GM19240 (cell line): ENCODE data around the gene CFAP46.
"Not testable (repeated sequence)": the region's sequence is repeated elsewhere in the genome, so short reads cannot be mapped to it uniquely, and the experiment has no call there.

ENCODE experiments used
- DNase-seq: peaks from one replicate; pipeline ENCODE4 v3.0.0; 2011; ENCODE audit warnings: low spot score; ENCODE audit not compliant: insufficient read length

CFAP46 gene

DNA sequence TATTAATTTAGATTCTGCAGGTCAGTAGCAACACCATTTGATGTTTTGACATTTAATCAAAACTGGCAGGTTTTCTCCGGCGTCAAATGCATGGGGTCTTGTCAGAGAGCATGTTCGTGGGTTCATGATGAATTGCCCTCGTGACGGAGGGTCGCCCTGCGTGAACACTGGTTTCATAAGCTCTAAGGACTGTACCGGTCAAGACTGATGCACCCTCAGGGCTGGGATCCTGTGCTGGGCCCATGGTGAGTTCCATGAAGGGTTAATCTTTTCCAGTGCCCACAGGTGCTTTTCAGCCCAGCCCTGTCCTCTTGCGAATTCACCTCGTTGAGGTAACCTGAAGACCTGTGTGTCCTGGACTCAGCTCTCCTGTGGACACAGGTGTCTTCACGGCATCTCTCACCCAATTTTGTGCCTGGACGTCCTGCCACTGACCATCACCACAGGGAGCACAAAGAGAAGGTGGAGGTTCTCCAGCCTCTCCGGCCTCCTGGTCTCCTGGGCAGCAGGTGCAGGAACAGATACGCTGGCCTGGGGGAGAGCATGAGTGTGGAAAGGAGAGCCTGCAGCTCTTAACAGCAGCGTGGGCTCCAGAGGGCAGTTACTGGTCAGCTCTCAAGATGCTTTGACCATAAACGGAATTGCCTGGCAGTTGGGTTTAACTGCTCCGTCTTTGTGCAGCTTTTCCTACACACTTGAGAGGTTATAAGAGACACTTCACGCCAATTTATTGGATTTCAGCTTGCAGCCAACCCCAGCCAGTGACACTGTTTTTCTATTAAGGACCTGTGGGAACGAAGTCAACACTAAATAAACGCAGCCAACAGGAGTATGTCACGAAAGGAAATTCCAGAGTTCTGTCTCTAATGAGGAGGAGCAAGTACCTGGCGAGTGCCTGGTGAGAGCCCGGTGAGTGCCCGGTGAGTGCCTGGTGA, 37.4 kb upstream of the CFAP46 start:
- DNase-seq = no peak

DNA sequence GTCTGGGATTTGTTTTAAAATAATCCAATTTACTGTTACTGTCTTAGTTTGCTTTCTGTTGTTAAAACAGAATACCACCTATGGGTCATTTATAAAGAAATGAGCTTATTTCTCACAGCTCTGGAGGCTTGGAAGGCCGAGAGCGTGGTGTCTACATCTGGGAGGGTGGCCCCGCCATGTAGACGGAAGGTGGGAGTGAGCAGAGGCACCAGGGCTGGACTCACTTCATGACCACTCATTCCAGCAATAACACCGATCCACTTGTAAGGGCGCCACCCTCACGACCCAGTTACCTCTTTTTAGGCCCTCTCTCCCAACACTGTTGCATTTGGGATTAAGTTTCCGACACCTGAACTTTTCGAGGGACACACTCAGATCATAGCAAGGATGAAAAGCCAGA, 36.2 kb upstream of the CFAP46 start:
- DNase-seq = no peak

DNA sequence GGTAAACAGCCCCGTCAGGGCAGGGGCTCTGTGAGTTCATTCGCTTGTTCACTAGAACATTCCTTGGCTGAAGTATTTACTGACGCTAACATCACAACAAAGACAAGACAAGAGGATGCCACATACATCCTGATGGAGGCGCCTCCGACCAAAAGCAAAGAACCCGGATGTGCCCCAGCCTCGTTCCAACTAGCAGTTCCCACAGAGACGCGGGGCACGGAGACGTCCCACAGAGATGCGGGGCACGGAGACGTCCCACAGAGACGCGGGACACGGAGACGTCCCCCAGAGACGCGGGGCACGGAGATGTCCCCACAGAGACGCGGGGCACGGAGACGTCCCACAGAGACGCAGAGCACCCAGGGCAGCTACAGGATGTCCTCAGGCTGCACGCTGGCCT, 35.4 kb upstream of the CFAP46 start:
- no peak for DNase-seq

DNA sequence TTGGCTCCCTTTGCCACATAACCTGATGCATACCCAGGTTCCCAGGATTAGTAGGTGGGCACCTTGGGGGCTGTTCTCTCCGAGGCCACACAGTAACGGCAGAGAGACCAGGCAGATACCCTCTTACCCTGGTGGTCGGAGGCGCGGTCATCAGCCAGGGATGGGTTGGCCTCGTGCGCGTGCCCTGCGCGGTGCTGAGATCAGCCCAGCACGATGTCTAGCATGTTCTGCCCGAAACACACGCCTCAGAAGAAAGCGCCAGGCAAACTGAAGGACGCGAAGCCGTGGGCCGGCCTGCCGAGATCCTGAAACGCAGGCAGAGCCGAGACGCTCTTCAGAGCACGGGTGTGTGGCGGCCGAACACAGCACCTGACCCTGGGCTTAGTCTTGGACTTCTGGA, 34.7 kb upstream of the CFAP46 start:
- no peak for DNase-seq

DNA sequence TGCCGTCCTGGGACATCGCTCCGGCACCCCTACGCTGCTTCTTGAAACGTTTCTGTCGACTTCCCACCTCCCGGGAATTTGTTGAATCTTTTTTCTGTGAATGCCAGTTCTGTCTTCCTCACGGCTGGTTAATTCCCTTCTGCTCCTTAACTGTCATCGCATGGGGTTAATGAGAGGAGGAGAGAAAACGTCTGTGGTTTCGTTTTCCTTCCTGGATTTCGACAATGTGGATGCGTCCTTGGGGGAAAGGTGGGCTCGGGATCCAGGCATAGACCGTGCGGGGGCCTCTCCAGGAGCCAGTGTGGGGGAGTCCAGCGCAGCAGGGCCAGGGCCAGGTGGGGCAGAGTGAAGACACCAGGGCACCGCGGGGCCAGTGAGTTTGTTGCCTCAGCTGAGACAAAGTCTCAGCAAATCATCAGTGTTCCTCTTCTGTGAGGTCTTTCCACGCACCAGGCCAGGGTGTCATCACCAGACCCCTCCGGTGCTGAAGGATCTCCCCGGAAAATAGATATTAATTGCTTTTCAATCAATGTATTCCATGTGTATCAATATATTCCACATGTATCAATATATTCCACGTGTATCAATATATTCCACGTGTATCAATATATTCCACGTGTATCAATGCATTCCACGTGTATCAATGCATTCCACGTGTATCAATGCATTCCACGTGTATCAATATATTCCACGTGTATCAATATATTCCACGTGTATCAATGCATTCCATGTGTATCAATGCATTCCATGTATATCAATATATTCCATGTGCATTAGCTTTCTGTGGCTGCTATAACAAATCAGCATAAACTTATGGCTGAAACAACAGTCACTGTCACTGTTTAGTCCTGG, 33.7 kb upstream of the CFAP46 start:
- no peak for DNase-seq

DNA sequence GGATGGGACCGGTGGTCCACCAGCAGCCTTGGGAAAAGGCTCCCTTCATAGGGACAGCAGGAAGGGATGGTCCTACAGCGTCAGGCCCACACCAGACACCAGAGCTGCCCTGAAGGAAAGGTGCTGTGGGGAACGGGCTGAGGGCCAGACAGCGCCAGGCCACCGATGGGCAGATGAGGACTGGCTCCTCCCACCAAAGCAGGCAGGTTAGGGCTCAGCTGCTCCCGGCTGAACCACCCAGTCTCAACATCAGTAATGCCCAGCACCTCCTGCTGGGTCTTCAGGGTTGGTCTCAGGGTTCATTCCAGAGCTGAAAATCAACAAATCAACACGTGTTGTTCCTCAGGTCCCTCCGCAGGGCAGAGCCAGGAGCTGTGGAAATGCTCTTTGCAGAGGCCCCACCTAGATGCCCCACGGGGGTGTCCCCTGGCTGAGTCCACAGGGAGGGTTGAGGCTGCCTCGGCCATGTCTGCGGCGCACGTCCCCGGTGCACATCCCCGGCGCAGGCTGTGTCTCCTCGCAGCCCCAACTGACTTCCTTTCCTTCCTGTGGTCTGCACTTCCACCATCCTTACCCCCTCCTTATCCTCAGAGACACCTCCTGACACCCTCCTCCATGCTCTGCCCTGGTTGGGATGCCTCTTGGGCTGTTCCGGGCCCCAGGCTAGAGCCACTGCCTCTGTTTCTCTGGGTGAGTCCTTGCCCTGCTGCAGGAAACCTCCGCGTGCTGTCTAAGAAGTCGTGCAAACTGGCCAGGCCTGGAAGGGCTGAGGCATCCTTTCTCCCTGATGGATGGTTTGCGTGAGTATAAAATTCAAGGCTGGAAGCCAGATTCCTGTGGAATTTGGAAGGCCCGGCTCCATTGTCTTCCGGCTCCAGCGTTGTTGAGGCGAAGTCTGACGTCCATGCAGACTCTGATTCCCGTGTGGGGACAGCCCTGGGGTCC, 32.8 kb upstream of the CFAP46 start:
- no peak for DNase-seq

DNA sequence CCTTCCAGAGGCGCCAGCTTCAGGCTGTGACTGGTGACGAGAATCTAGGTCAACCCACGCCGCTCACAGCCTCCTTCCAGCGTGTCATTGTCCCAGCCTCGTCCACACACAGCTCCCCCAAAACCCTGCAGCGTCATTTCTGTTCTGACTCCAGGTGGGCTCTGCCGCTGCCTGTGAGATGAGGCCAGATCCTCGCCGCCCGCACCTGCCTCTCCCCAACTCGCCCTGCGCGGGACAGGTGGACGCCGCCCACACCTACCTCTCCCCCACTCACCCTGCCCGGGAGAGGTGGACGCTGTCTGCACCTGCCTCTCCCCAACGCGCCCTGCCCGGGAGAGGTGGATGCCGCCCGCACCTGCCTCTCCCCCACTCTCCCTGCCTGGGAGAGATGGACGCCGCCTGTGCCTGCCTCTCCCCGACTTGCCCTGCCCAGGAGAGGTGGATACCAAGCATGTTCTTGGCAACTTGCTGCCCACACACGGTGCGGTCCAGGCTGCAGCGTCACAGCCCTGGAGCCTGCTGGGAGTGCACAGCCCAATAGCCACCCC, 32.0 kb upstream of the CFAP46 start:
- no peak for DNase-seq

DNA sequence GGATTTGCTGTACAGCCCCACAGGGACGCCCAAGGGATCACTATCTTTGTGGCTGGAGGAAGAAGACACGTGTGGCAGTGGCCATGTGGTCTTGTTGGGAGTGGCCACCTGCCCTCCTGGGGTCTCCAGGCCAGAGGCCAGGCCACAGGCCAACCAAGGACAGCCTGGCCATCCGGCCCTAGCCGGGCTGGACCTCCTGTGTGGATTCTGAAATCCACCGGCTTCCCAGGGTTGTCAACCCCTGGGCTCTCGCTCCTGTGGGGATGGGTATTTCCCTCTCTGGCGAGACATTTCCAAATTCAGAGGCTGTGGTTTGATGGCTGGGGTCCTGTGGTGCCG, 31.5 kb upstream of the CFAP46 start:
- no peak for DNase-seq

DNA sequence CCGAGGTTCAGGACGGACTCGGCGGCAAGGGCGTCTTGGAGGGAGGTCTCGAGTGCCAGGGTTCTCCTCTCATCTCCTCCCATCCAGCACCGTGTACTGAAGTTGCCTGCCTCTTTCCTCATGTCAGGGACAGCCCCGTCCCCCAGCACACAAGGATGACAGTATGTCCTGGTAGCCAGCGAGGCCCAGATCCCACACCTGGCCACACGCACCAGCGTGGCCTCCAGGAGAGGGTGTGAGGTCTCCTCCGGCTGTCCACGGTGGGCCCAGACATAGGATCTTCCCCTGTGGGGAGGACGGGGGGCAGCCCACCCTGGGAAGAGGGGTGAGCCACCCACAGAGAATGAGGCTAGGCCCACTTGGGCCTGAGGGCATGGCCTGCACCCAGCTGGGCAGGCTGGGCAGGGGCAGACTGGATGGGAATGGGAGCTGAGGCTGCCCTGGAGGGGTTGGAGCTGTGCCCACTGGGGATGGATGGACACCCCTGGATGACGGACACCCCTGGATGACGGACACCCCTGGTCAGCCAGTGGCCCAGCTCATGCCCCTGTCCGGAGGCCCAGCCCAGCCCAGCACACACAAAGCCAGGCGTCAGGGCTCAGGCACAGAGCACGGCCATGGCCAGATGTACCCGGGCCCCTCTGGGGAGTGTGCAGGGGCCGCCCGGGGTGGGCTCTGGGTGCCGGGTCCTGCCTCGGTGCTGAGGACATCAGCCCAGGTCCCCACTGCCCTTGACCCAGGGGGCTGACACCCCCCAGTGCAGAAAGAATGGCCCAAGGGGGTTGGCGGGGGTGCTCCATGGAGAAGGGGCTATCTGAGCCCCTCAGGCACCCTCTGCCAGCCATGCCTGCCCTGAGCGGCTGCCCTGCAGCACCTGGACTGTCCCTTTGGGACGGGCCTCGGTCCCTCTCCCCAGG, 30.9 kb upstream of the CFAP46 start:
- no peak for DNase-seq

DNA sequence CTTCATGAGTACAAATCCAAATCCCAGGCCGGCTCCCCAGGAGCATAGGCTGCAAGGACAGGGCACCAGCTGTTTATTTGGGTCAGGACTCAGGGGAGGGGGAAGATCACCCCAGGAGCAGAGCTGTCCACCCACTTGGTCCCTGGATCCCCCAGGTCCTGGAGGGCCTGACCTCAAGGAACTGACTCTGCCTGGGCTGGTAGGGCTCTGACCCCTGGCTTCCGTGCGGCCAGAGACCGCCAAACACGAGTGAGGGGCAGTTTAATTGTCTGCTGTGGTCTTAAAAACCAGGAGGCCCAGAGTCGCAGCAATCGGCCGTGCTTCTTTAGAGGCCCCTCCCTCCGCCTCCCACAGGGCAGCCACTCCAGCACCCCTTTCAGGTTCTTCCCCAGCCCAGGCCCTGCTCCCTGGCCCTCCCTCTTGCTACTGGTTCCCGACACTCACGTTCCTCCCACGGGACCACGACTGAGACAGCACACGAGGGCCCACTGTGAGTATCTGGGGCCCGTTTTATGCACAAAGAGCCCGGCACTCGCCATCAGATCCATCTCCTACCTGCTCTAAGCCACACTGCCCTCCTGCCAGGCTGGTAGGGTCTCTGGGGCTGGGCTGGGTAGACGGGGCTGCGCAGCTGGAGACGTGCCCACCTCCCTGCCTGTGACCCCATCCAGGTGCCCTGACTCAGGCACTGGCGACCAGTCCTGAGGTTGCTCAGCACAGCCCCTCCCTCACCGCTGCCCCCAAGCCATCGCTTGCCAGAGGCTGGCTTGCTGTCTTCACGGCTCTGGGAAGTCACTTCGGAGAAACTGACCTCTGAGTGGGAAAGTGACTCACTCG, 30.0 kb upstream of the CFAP46 start:
- DNase-seq = no peak

DNA sequence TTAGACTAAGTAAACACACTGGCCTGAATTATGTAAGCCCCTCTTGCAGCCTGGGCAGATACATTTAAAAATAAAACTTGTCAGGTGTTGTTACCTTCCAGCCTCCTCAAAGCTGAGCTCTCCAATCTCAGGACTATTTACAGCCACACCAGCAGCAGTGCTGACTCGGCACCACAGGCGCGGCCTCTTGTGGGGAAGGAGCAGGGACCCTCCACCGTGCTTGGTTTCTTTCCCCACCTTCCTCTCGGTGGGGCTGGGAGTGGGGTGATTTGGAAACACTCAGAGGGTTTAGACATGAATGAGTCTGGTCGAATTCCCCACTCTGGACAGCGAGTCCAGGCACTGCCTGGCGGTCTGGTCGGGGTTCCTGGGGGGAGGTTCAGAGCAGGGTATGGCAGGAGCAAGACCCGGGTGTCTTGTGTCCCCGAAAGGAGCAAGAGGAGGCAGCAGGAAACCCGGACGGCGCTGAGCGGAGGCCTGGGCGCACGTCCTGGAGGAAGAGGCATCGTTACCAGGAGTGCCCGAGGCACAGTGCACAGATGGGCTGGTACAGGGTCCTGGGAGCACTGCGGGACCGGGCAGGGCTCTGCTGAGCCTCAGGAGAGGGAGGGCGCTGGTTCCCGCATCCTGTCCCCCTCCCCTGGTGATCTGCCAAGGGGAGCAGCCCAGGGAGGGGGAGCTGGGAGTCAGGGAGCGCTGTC, 29.2 kb upstream of the CFAP46 start:
- no peak for DNase-seq

DNA sequence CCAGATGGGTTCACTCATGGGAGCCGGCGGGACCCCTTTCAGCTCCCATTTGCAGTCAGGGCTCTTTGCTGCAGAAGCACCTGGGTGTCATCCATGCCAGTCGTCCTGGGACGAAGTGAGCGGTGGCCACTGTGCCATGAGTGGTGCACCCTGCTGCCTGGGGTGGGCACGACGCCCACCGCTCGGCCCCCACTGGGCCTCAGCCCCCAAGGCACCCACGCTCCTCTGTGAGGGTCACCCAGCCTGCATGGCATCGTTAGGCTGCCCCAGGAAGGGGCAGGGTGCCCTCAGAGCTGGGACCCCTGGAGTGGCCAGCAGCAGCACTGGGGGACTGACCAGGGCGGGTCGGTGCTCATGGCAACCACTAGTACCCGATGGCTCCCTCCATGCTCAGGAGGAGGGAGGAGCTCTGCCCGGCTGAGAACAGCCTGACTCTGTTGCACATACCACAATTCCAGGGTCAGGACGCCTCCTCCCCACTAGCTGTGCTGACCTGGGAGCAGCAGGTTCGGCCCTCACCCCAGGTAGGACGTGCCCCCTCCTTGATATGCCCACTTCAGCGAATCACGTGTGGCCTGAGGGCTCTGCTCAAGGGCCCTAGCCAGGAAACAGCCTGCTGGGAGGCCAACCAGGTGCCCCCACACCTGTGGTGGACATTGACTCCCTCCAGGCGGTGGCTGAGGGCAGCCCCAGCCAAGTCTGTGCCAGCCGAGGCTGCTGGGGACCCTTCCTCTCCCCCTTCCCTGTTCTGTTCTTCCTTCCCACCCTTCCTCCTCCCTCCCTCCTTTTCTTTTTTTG, 28.5 kb upstream of the CFAP46 start:
- DNase-seq = no peak

DNA sequence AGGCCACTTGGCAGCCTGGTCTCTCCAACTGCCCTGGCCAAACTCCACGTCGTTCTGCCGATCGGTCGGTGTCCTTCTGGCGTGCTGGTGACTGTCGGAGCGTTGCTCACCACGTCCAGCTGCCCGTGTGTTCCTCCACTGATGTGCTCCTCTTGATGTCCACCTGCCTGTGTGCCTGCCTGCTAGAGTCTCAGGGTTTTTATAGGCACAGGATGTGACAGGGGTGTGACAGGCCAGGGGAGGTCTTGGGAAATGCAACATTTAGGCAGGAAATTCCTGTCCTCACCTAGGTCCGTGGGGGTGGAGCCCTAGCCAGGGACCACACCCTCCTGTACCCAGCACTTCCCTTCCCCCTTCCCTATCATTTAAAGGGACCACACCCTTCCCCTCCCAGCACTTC, 25.2 kb upstream of the CFAP46 start:
- DNase-seq = no peak

DNA sequence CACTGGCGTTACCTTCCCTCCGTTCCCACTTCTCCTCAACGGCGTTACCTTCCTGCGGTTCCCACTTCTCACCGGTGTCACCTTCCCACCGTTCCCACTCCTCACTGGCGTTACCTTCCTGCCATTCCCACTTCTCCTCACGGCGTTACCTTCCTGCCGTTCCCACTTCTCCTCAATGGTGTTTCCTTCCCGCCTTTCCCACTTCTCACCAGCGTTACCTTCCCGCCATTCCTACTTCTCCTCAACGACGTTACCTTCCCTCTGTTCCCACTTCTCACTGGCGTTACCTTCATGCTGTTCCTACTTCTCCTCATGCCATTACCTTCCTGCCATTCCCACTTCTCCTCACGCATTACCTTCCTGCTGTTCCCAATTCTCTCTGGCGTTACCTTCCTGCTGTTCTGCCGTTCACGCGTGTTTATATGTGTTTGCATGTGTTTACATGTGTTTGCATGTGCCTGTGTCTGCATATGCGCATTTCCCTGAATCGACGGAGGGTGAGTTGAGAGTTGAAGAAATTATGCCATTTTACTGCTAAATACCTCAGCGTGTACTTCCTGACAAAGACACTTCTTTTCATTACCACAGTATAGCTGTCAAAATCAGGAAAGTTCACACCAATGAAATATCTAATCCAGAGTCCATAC, 23.2 kb upstream of the CFAP46 start:
- no peak for DNase-seq

DNA sequence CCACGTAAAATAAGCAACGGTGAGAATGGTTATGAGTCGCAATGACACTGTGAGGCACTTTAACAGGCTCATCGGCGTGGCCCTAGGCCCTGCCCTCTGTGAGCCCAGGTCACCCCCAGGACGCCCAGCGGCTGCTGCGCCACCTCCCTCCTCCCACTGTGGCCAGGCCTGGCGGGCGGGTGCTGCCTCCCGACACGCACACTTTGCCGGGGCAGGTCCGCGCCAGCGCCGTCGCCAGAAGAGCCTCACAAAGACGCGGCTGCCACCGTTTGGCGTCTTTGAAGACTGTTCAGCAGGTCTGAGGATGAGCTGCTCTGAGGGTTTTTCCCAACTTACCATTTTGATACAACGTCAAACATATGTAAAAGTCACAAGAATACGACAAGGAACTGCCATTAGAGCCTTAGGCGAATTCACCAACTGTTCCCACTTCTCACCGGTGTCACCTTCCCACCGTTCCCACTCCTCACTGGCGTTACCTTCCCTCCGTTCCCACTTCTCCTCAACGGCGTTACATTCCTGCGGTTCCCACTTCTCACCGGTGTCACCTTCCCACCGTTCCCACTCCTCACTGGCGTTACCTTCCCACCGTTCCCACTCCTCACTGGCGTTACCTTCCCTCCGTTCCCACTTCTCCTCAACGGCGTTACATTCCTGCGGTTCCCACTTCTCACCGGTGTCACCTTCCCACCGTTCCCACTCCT, 22.5 kb upstream of the CFAP46 start:
- DNase-seq = not testable (repeated sequence)

DNA sequence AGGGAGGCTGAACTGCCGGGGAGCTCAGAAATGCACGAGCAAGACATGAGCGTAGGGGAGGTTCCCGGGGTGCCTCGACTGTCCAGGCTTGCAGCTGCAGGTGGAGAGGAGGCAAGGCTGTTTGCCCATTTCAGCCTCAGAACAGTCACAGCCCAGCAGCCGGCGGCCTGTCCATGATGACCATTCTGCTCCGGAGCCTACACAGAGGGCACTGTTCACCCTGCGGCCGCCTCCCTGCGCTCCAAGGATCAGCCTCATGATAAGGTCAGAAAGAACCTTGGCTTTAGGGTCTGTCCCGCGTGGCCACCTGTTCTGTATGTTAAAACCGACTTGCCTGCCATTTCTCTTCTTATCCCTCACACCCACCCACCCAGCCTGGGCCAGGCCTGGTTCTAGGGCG, 21.9 kb upstream of the CFAP46 start:
- no peak for DNase-seq
